Neural cell (in vitro differentiated cells): ENCODE results near the gene XPR1.

Experiments used
- CTCF ChIP-seq: fragments of 450-650 bp; IDR thresholded peaks from 2 replicates; pipeline ENCODE4 v1.5.1; 2014; ENCODE audit warnings: antibody characterized with exemption, mild to moderate bottlenecking, moderate library complexity; ENCODE audit not compliant: poor library complexity, severe bottlenecking
- EP300 ChIP-seq: fragments of 450-650 bp; conservative IDR thresholded peaks from 2 replicates; pipeline ENCODE4 v1.6.1; 2014; ENCODE audit warnings: antibody characterized with exemption, mild to moderate bottlenecking, moderate library complexity; ENCODE audit not compliant: poor library complexity, severe bottlenecking
- EZH2 ChIP-seq: fragments of 200-600, 300-800 bp; shearing (Covaris generic), sonication (generic); IDR thresholded peaks from 2 replicates; pipeline ENCODE4 v1.6.1; 2014; ENCODE audit warnings: antibody characterized with exemption, low read length, borderline replicate concordance, mild to moderate bottlenecking; ENCODE audit not compliant: insufficient read depth, poor library complexity, severe bottlenecking
- MXI1 ChIP-seq: fragments of 450-650 bp; conservative IDR thresholded peaks from 2 replicates; pipeline ENCODE4 v1.6.1; 2014; ENCODE audit warnings: antibody characterized with exemption, mild to moderate bottlenecking; ENCODE audit not compliant: poor library complexity, severe bottlenecking
- SMC3 ChIP-seq: fragments of 450-650 bp; conservative IDR thresholded peaks from 2 replicates; pipeline ENCODE4 v1.6.1; 2014; ENCODE audit warnings: antibody characterized with exemption, mild to moderate bottlenecking, moderate library complexity; ENCODE audit not compliant: poor library complexity
- TAF1 ChIP-seq: IDR thresholded peaks from 2 replicates; pipeline ENCODE4 v1.6.1; 2012; ENCODE audit warnings: low read depth
- TF ChIP-seq, protein P1 (sequence below): IDR thresholded peaks from 2 replicates; pipeline ENCODE4 v1.6.1; 2012; ENCODE audit warnings: borderline replicate concordance

DNA sequence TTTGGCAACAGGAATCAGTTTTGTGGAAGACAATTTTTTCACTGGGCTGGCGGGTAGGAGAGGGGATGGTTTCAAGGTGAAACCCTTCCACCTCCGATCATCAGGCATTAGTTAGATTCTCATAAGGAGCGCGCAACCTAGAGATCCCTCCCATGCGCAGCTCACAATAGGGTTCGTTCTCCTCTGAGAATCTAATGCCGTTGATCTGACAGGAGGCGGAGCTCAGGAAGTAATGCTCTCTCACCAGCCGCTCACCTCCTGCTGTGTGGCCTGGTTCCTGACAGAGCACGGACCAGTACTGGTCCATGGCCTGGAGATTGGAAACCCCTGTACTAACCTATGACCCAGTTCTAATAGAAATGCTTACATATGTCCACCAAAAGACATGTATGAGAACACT, 184.3 kb downstream of the XPR1 start:
- TF ChIP-seq CTCF (no peak), TAF1 (no peak), EZH2 (no peak), EP300 (no peak), SMC3 (no peak), MXI1 (no peak)
- TF ChIP-seq, protein P1, sequence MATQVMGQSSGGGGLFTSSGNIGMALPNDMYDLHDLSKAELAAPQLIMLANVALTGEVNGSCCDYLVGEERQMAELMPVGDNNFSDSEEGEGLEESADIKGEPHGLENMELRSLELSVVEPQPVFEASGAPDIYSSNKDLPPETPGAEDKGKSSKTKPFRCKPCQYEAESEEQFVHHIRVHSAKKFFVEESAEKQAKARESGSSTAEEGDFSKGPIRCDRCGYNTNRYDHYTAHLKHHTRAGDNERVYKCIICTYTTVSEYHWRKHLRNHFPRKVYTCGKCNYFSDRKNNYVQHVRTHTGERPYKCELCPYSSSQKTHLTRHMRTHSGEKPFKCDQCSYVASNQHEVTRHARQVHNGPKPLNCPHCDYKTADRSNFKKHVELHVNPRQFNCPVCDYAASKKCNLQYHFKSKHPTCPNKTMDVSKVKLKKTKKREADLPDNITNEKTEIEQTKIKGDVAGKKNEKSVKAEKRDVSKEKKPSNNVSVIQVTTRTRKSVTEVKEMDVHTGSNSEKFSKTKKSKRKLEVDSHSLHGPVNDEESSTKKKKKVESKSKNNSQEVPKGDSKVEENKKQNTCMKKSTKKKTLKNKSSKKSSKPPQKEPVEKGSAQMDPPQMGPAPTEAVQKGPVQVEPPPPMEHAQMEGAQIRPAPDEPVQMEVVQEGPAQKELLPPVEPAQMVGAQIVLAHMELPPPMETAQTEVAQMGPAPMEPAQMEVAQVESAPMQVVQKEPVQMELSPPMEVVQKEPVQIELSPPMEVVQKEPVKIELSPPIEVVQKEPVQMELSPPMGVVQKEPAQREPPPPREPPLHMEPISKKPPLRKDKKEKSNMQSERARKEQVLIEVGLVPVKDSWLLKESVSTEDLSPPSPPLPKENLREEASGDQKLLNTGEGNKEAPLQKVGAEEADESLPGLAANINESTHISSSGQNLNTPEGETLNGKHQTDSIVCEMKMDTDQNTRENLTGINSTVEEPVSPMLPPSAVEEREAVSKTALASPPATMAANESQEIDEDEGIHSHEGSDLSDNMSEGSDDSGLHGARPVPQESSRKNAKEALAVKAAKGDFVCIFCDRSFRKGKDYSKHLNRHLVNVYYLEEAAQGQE: no peak
